Tibial artery (tissue), 4 donors: ENCODE data around the gene NAT10.

ENCODE experiments used
- DNase-seq, 2 donors: peaks; one replicate each; pipeline ENCODE4 v3.0.0-alpha.2; 2019
- H3K27ac ChIP-seq, 2 donors: fragments of 200-600 bp; sonication (generic) in 1 of 2; 1 replicate in 1 of 2; 2 replicates in 1 of 2; pipeline ENCODE4 v1.5.1; 2018 to 2019; ENCODE audit warnings: mild to moderate bottlenecking in 1 of 2
- H3K27me3 ChIP-seq, 2 donors: fragments of 200-600 bp; sonication (generic) in 1 of 2; one replicate each; pipeline versions ENCODE4 v1.5.1 to v1.6.0; 2016 to 2019
- H3K36me3 ChIP-seq, 3 donors: fragments of 200-600 bp; sonication (generic) in 2 of 3; one replicate each; pipeline ENCODE4 v1.5.1; 2016 to 2019; ENCODE audit warnings: mild to moderate bottlenecking in 2 of 3
- H3K4me1 ChIP-seq, 4 donors: fragments of 200-600 bp; sonication (generic) in 2 of 4; 1 replicate in 3 of 4; 2 replicates in 1 of 4; pipeline ENCODE4 v1.5.1; 2016 to 2019
- H3K4me3 ChIP-seq, 2 donors: fragments of 200-600 bp; sonication (generic) in 1 of 2; 1 replicate in 1 of 2; 2 replicates in 1 of 2; pipeline ENCODE4 v1.5.1; 2018 to 2019; ENCODE audit warnings: mild to moderate bottlenecking in 2 of 2
- H3K9me3 ChIP-seq, 3 donors: fragments of 200-600 bp; sonication (generic) in 1 of 3; one replicate each; pipeline ENCODE4 v1.5.1; 2016 to 2019
- intact Hi-C: fragments of 100-400 bp; cut with DNase I; formaldehyde crosslinking; loops from one replicate; pipeline ENCODE4 v1.15.0; 2023; ENCODE audit warnings: low total_unique reads
- TF ChIP-seq, protein P1 (sequence below), 2 experiments: fragments of 200-600 bp in 1 of 2; fragments of 450-650 bp in 1 of 2; IDR thresholded peaks; one replicate each; pipeline ENCODE4 v1.5.1; 2017 to 2019; ENCODE audit warnings: antibody characterized with exemption in 2 of 2, mild to moderate bottlenecking in 1 of 2, moderate library complexity in 1 of 2

The NAT10 gene

DNA sequence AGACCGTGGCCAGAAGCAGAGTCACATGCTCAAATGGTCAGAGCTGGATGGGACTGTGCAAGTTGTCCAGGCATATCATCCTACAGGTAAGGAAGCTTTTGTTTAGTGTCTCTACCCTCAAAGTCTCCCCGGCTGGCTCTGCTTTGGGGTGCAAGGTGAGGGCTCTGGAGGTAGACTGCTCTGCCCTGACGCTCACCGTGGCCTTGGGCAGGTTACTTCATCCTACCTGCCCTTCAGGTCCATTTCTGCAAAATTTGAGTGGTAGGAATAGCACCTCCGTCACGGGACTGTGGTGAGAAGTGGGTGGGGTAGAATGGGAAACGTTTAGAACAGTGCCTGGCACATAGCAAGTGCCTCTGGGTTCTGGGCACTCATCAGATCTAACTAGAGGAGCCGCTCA lies 42.2 kb downstream of the NAT10 start:
- no peaks in the 10 kb centered on the region for H3K9me3 ChIP-seq
- TF ChIP-seq, protein P1, sequence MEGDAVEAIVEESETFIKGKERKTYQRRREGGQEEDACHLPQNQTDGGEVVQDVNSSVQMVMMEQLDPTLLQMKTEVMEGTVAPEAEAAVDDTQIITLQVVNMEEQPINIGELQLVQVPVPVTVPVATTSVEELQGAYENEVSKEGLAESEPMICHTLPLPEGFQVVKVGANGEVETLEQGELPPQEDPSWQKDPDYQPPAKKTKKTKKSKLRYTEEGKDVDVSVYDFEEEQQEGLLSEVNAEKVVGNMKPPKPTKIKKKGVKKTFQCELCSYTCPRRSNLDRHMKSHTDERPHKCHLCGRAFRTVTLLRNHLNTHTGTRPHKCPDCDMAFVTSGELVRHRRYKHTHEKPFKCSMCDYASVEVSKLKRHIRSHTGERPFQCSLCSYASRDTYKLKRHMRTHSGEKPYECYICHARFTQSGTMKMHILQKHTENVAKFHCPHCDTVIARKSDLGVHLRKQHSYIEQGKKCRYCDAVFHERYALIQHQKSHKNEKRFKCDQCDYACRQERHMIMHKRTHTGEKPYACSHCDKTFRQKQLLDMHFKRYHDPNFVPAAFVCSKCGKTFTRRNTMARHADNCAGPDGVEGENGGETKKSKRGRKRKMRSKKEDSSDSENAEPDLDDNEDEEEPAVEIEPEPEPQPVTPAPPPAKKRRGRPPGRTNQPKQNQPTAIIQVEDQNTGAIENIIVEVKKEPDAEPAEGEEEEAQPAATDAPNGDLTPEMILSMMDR (IDR thresholded peaks at IDR 0.05), result no peak
- no peak for DNase-seq
- intact Hi-C loops, result no loop called here
- H3K4me3 ChIP-seq, result no peak overlapping the region
- no peak overlapping the region for H3K27ac ChIP-seq
- H3K36me3 ChIP-seq, result peaks cover 46 to 99% (median 98%) of the 10 kb centered on the region in 3 donors
- no peaks in the 10 kb centered on the region for H3K27me3 ChIP-seq
- no peaks in the 10 kb centered on the region for H3K4me1 ChIP-seq

DNA sequence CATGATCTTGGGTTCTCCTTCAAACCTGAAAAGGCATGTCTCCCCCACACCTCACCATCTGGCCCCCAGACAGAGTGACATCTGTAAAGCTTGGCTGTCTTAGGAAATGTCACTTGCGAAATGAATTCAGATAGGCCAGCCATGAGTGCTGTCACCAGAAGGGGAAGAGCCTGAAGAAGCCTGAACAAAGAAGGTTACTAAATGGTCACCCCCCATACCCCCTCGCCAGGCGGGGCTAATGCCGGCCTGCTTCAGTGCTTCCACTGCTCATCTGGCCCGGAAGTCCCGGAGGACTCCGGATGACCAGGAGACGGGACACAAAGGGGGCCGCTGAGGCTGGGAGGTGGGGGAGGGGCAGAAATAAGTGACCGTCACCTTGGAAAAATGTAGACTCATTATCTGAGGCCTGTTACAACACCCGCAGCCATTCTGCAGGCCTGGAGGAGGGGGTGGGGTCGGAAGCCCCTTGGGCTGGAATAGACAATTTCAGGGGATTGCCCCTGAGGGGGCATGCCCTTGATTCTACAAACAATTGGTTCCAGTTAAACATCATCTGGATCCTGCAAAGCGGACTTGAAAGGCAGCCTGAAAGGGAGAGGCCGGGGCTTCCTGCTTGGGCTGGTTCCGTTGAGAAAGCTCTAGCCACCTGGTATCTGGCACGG lies 43.2 kb downstream of the NAT10 start:
- no peak for DNase-seq
- Histone ChIP-seq H3K27me3 (no peaks in the 10 kb centered on the region), H3K27ac (no peak overlapping the region), H3K36me3 (peaks cover 35 to 98% (median 90%) of the 10 kb centered on the region in 3 donors), H3K4me1 (no peaks in the 10 kb centered on the region), H3K9me3 (no peaks in the 10 kb centered on the region), H3K4me3 (no peak overlapping the region)
- intact Hi-C loops, result no loop called here
- TF ChIP-seq, protein P1 (IDR thresholded peaks at IDR 0.05), result no peak

DNA sequence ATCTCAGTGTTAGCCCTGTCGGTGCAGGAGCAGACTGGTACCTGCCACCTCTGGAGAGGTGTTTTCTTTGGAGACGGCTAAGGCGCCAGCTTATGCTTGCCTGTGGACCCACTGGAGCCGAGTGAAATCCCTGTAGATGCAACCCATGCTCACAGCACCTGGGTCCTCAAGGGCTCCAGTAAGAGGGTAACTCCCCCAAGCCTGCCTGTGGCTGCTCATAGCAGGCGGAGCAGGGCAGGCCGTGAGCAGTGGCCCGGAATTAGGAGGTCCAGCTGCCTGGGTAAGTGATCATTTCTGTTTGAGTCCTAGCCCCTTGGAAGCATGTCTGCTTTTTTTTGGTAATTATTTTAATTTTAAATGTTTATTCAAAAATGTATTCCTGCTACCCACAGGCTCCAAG lies 43.8 kb downstream of the NAT10 start:
- intact Hi-C loops, result no loop called here
- DNase-seq, result no peak
- Histone ChIP-seq H3K9me3 (no peaks in the 10 kb centered on the region), H3K27me3 (no peaks in the 10 kb centered on the region), H3K4me3 (no peak overlapping the region), H3K27ac (no peak overlapping the region), H3K36me3 (peaks cover 31 to 98% (median 84%) of the 10 kb centered on the region in 3 donors), H3K4me1 (peaks cover 0 to 5% (median 2%) of the 10 kb centered on the region in 4 donors)
- TF ChIP-seq, protein P1 (IDR thresholded peaks at IDR 0.05), result no peak

DNA sequence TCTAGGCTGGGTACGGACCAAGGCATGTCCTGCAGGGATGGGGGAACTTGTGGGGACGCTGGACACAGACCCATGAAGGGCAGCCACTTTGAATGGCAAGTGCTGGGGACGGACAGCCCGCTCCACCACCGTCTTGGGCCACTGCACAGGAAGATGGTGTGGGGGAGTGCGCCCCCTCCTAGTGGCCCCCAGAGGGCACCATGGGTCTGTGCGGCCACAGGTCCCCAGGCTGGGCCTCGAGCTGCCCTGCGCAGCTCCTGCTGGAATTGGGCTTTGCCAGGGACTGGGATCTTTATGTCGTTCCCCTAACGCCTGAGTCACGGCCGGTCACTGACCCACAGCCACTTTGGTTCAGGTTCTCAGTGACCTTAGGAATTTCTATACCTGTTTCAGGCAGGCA lies 44.4 kb downstream of the NAT10 start:
- Histone ChIP-seq H3K27ac (no peak overlapping the region), H3K9me3 (no peaks in the 10 kb centered on the region), H3K4me1 (peaks cover 0 to 10% (median 7%) of the 10 kb centered on the region in 4 donors), H3K4me3 (no peak overlapping the region), H3K27me3 (no peaks in the 10 kb centered on the region), H3K36me3 (peaks cover 26 to 94% (median 79%) of the 10 kb centered on the region in 3 donors)
- intact Hi-C loops, result no loop called here
- TF ChIP-seq, protein P1 (IDR thresholded peaks at IDR 0.05), result peak; percentile 24 to 26
- DNase-seq, result no peak

DNA sequence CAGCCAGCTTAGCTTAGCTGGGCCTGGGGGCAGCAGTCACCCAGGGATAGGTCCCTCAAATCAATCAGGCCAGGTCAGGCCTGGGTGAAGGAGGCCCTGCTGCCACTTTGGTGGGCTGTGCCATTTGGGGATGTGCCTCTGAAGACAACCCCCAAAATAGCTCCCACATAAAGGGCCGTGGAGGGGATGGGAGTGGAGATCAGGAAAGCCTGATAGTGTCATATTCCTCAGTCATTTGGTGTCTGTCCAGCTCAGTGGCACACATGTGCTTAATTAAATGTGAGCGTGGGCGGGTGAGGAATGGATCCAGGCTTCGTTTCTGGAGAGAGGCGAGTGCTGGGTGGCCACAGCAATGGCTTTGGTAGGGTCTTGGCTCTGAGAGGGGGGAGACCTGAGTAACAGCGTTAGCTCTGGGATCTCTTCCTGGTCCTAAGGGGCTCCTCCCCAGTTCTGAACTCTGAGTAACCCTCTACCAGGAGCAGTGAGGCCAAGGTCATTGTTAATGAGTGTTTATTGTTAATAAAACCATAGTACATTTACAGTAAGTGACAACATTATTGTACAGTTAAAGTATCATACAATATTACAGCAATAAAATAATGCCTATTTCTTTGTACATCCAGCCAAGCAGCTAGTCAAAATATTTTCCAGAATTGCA lies 45.2 kb downstream of the NAT10 start:
- Histone ChIP-seq H3K27ac (no peak overlapping the region), H3K4me3 (no peak overlapping the region), H3K36me3 (peaks cover 19 to 85% (median 70%) of the 10 kb centered on the region in 3 donors), H3K27me3 (no peaks in the 10 kb centered on the region), H3K4me1 (peaks cover 0 to 19% (median 15%) of the 10 kb centered on the region in 4 donors), H3K9me3 (no peaks in the 10 kb centered on the region)
- DNase-seq, result no peak
- intact Hi-C loops, result no loop called here
- TF ChIP-seq, protein P1 (IDR thresholded peaks at IDR 0.05), result no peak
